Right forelimb (tissue), 1 donor: ENCODE results near the gene CD3D.
"Not testable (repeated sequence)": the region's sequence is repeated elsewhere in the genome, so short reads cannot be mapped to it uniquely, and the experiment has no call there.

Experiments
- DNase-seq: peaks from one replicate; pipeline ENCODE4 v3.0.0-alpha.2; 2018

Gene CD3D

DNA sequence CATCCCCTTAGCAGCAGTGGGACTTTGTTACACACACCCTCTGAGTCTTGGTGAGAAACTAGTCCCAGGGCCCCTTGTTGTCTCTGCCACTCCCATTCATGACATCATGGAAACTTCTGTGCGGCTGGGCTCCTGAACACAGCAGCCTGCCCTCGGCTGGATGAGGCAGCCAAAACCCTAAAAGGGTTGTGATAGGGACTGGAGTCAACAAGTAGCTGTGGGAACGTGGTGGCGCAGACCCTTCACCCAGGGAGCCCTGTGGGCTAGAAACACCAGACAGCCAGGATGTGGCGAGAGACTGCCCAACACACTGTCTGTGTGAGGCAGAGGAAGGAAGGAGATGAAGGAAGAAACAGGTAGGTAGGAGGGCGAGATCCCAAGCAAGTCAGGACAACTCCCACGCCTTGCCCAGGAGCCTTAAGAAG lies 3.9 kb downstream of the CD3D start:
- DNase-seq, result no peak

DNA sequence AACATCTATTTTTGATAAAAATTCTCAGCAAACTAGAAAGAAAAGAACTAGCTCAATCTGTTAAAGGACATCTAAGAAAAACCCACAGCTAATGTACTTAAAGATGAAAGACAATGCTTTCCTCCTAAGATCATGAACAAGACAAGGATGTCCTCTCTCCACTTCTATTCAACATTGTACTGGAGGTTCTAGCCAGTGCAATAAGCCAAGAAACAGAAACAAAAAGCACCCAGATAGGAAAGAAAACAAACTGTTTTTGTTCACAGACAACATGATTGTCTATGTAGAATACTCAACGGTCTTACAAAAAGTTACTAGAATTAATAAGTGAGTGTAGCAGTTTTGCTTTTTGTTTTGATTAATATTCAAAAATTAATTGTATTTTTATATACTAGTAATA lies 7.8 kb downstream of the CD3D start:
- DNase-seq, result no peak

DNA sequence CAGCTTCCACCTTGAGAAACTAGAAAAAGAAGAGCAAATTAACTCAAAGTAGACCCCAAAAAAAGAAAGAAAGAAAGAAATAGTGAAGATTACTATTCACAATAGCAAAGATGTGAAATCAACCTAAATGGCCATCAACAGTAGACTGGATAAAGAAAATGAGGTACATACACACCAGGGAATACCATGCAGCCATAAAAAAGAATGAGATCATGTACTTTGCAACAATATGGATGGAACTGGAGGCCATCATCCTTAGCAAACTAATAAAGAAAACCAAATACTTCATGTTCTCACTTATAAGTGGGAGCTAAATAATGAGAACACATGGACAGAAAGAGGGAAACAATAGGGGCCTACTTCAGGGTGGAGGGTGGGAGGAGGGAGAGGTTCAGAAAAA lies 13.8 kb downstream of the CD3D start:
- DNase-seq, result no peak

DNA sequence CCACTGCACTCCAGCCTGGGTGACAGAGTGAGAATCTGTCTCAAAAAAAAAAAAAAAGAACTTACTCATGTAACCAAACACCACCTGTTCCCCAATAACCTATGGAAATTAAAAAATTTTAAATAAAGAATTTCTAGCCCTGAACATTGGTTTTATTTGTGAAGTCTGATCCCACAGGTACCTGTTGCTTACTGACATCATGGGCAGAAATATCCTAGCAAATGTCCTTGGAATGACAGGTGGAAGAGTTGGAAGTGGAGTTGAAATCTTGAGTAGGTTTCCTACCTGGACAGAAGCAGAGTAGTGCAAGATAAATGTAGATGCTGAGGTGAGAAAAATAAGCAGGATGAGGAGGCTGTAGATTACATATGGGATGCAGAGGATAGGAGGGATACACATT lies 17.2 kb downstream of the CD3D start:
- DNase-seq, result no peak

DNA sequence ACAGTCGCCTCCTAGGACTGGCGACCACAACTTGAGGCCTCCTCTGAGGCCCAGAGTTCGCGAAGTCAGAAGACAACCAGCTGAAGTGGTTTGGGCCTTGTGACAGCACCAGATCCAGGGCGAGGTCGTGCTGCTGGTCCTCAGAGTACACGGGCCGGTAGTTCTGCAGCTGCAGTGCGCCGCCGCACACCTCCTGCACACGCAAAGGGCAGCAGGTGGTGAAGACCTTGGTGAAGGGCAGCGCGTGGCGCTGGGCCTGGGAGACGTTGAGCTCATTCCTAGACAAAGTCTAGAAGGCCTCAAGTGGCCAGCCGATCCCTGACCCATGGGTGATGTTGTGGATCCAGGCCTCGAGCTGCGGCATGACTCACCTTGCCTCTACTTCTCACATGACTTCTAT lies 19.8 kb downstream of the CD3D start:
- no peak for DNase-seq

DNA sequence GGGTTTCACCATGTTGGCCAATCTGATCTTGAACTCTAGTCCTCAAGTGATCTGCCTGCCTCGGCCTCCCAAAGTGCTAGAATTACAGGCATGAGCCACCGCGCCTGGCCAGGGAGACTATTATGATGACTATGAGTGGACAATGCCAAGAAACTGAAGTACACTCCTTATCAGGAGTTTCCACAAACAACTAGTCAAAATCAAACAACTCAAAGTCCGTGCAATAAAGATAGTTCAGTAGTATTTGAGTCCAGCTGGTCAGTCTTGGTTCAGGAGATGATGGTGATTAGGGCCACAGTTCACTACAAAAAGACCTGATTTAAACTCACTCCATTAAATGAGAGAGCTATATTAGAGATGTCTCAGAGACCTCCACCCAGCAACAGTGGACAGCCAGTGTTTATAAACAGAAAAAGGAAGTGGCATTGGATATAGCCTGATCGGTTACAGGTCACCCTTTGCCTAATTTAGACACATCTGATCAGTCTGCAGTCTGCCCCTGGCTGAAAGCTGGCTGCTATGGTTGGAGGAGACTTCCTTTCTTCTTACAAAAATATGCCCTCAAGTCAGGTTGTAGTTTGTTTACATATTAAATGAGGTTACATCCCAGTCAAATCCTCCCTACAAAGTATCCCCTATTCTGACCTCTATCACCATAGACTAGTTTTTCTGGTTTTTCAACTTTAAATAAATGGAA lies 21.0 kb downstream of the CD3D start:
- no peak for DNase-seq

DNA sequence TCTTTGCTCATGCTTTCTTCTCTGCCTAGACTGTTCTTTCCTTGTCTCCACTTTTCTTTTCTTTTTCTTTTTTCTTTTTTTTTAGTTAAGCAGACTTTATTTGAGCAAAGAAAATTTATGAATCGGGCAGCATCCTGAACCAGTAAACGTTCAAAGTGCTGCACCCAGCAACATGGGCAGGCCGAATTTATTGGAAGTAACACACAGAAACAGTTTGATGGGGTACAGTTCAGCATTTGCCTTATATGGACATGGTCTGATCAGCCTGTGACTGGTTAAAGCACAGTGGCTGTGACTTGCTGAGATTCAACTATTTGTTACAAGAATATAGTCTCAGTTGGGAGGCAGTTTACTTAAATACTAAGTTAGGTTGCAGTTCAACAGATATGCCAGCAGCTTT lies 22.0 kb downstream of the CD3D start:
- no peak for DNase-seq

DNA sequence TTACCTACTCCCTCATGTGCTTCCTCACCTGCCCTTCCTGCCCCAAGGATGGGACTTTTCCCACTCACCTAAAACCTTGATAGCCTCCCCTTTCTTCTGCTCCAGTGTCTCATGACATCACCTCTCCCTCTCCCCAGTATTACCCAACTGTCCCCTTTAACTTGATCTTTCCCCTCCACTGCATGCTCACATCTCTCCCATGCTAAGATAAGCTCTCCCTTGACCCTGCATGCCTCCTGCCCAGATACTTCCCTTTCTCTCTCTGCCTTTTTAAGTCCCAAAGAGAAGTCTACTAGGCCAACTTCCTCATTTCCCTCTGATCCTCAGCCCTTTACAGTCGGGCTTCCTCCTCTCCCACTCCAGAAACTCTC lies 23.2 kb downstream of the CD3D start:
- DNase-seq, result no peak

DNA sequence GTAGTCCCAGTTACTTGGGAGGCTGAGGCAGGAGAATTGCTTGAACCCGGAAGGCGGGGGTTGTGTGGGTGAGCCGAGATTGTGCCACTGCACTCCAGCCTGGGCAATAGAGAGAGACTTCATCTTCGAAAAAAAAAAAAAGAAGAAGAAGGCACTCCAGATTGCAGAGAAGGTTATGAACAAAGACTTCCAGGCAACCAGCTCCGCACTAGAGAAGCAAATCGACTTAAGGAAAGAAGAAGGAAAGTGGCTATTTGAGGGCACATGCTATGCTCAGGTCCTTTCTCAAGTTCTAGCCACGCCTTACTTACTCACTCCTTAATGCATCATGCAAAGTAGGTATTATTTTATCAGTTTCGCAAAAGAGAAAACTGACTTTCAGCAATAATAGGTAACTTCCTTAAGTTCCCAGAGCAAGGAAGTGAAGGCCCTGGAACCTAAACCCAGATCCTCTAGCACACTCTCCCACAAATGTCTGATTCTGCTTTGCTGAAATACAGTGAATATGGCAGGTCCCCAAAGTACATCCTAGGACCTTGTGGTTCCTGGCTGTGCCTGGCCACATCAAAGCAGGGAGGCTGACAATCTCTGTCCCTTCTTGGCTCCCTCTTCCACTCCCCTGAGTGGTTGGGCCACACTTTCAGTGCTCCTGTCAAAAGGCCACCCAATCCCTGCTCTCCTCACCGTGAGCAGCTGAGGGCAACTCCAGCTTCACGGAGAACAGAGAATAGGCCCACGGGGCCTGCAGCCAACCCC lies 23.7 kb downstream of the CD3D start:
- no peak for DNase-seq

DNA sequence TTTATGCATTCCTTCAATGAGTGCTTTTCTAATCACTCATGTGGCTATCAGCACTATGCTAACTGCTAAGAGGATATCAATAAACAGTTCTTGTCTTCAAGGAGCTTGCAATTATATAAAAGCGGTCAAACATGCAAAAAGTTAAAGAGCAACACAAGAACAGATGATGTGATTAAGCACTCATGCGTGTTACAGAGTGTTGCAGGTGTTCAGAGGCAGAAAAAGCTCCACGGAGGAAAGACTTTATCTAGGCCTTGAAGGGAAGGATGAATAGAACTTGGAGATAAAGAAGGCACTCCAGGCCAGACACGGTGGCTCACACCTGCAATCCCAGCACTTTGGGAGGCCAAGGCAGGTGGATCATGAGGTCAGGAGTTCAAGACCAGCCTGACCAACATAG lies 24.4 kb downstream of the CD3D start:
- DNase-seq, result no peak

DNA sequence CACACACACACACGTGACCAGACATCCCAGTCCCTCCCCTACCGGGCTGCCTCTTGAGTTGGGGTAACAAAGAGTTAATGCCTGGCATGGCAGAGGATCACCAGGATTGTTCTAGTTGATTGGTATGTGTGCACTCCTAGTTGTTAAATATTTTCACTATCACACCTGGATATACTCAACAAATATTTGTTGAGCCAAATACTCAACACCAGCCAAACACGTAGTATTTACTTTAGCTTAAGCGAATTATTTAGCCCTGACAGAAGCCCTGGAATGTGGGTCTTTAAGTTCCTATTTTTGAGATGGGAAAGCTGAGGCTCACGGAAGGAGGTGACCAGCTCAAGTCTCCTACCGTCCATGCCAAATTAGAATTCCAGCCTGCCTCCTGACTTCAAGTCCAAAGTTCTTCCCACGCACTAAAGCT lies 27.5 kb downstream of the CD3D start:
- no peak for DNase-seq

DNA sequence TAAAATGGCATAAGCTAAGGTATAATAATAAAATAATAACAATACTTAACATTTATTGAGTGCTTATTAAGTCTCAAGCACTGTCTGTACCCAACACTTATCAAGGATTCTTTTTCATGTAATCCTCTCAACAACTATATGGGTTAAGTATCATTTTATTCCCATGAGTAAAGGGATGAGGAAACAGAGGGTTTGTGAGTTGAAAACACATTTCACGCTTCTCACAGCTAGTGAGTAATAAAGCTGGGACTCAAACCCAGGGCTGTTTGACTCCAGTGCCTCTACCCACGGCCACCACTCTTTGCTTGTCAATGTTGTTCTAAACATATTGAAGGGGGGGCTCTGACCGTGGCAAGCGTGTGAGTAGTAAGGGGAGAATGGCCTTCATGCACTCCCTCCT lies 29.3 kb downstream of the CD3D start:
- no peak for DNase-seq

DNA sequence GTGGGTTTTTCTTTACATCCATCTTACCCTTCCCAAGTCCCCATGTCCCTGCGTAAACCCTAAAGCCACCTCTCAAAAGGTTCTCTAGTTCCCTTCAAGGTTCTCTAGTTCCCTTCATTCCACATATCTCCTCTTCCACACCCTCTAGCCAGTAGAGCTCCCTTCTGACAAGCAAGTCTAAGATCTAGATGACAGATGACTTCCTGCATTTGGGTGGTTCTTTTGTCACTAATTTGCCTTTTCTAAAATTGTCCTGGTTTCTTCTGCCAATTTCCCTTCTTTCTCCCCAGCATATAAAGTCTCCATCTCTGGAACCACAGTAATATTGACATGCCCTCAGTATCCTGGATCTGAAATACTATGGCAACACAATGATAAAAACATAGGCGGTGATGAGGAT lies 30.2 kb downstream of the CD3D start:
- DNase-seq, result no peak

DNA sequence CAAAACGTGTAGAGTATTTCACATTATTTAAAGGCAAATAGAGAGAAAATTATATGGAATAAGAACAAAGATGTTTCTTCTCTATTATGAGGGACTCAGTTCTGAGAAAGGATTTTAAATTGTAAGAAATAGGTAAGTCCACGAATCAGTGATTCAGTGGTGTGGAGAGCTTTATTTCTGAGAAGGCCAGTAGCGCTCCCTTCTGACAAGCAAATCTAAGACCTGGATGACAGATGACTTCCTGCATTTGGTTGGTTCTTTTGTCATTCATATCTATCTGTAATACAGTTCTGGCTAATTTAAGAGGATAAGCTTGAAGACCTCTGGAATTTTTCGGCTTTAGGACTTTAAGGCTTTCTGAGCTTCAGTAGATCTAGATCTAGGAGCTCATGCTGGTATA lies 31.0 kb downstream of the CD3D start:
- DNase-seq, result no peak

DNA sequence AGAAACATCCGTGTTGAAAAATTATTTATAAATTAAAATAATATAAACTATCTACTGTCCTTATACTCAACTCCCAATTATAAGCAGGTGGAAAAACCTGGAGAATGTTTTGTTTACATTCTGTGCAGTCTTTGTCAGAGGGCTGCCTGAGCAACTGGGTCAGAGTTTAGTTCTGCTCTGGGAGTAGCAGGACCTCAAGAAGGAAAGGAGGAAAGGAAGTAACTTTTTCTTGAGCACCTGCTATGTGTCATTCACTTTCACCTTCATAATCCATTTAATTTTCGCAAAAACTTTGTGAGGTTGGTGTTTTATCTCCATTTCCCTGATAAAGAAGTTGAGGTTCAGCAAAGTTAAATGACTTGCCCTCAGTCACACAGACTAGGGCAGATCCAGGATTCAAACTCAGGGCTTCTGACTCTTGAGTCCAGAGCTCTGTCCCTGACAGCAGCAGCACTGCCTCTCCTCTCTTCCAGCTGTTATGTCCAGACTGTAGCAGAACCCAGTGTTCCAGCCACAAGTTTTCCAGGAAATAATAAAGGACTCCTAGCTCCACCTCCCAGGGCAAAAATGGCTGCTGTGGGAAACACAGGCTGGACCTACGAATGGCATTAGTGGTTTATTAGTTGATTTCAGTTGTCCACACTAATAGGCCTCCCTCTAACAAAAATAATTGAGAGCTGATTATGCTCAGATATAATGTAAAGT lies 31.6 kb downstream of the CD3D start:
- DNase-seq, result no peak

DNA sequence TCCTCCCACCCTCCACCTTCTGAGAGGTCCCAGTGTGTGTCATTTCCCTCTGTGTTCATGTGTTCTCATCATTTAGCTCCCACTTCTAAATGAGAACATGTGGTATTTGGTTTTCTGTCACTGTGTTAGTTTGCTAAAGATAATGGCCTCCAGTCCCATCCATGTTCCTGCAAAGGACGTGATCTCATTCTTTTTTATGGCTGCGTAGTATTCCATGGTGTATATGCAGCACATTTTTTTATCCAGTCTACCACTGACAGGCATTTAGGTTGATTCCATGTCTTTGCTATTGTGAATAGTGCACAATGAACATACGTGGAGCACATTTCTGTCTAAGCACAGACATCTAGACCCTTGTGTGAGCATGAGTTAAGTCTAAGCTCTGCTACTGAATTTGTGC lies 32.2 kb downstream of the CD3D start:
- DNase-seq, result no peak

DNA sequence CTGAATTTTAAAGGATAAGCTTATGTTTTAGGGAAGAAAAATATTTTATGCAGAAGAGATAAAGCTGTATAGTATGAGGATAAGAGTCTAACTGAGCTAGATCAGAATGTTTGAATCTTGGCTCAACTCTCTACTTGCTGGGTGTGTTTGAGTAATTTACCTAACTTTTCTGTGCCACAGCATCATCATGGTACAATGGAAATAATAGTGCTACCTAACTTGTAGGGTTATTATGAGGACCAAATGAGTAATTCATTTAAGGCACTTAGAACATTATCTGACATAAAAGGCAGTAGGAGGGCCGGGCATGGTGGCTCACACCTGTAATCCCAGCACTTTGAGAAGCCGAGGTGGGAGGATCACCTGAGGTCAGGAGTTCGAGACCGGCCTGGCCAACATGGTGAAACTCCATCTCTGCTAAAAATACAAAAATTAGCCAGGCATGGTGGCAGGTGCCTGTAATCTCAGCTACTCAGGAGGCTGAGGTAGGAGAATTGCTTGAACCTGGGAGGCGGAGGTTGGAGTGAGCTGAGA lies 33.4 kb downstream of the CD3D start:
- not testable (repeated sequence) for DNase-seq

DNA sequence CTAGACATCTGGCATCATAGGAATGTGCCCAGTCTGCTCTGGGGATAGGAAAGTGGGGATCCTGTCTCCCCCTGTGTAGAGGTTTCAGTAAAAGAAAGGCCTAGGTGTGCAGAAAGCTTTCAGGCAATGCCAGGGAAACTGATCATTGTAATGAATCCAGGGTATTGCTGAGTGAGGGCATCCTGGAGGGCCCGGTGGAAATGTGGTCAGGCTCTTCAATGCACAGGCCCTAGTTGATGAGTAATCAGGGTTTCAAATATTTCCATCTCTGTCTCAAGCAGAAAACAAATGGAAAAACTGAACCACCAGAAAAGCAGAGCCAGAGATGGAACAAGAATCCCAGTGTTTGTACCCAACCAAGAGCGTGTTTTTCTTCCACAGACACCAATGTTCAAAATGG lies 35.9 kb downstream of the CD3D start:
- DNase-seq, result no peak

DNA sequence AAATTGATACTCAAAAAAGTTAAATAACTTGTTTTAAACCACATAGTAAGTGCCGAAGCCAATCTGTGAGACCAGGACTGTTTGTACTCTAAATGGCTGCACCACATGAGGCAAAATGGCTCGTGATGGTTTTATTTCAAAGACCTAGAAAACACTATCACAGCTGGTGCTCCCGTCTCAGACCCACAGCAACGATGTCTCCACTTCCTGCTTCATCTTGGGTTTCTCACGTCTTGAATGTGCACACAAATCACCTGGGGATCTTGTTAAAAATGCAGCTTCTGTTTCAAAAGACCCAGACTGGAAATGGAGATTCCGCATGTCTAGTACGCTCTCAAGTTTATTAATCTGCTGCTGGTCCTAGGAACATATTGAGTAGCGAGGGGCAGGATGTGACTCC lies 36.8 kb downstream of the CD3D start:
- DNase-seq, result no peak

DNA sequence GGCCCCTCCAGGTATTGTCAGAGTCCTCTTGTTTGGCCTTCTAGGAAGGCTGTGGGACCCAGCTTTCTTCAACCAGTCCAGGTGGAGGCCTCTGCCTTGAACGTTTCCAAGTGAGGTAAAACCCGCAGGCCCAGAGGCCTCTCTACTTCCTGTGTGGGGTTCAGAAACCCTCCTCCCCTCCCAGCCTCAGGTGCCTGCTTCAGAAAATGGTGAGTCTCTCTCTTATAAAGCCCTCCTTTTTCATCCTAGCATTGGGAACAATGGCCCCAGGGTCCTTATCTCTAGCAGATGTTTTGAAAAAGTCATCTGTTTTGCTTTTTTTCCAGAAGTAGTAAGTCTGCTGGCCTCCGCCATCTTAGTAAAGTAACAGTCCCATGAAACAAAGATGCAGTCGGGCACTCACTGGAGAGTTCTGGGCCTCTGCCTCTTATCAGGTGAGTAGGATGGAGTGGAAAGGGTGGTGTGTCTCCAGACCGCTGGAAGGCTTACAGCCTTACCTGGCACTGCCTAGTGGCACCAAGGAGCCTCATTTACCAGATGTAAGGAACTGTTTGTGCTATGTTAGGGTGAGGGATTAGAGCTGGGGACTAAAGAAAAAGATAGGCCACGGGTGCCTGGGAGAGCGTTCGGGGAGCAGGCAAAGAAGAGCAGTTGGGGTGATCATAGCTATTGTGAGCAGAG lies 37.8 kb downstream of the CD3D start, which contains the start of gene CD3E:
Gene CD3E, plus strand, starts transcription at position 163 of the 681 bp plus-strand sequence. Its CDS starts 223 bp downstream, at position 386.
- DNase-seq, result no peak

DNA sequence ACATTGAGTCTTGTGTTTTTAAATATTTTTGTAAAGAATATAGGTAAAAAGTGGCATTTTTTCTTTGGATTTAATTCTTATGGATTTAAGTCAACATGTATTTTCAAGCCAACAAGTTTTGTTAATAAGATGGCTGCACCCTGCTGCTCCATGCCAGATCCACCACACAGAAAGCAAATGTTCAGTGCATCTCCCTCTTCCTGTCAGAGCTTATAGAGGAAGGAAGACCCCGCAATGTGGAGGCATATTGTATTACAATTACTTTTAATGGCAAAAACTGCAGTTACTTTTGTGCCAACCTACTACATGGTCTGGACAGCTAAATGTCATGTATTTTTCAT lies 38.3 kb downstream of the CD3D start:
- no peak for DNase-seq

DNA sequence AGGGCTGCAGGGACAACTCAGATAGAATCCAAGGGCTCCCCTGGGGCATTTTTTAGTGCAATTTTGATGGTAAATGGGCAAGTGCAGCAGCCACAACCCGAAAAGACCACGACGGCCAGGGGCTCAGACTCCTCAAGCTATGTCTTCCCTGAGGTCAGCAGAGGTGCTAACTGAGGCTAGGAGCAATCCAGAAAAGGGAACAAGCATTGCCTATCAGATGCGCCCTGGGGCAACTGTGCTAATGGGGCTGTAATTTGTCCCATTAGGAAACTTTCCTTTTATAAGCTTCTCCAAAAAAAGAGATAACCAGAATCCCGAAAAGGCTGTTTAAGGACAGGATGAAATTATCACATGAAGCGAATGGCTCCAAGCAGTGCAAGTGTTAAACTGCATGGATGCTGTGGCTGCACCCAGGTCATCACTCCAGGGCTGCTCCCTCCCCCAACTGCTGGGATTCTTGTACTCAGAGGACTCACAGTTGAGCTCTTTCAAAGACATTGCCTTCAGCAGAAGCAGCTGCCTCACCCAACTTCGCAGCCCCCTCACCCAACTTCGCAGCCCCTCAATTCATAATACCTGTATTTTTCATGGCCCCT lies 40.8 kb downstream of the CD3D start:
- no peak for DNase-seq
